GM23248 (cell line): ENCODE data around the gene CFAP100.

Experiments
- EZH2 ChIP-seq: fragments of 200-600 bp; sonication (generic); IDR thresholded peaks from 2 replicates; pipeline ENCODE4 v1.6.1; 2018; ENCODE audit warnings: antibody characterized with exemption, mild to moderate bottlenecking; ENCODE audit not compliant: insufficient read depth, poor library complexity, severe bottlenecking
- EZH2phosphoT487 ChIP-seq: fragments of 200-600 bp; sonication (generic); IDR thresholded peaks from 2 replicates; pipeline ENCODE4 v1.6.1; 2018; ENCODE audit warnings: antibody characterized with exemption, moderate library complexity, mild to moderate bottlenecking, low read depth; ENCODE audit not compliant: insufficient read depth

- TF ChIP-seq EZH2 (no peak), EZH2phosphoT487 (no peak)
Observed at GRCh38 chr3:126402666-126403302, 8.1 kb downstream of the CFAP100 start.
